GM21367 (cell line): ENCODE results near the gene PHOSPHO1.
A peak's percentile ranks its signal among the peaks of the same experiment; 100 is the strongest.
"Not testable (repeated sequence)": the region's sequence is repeated elsewhere in the genome, so short reads cannot be mapped to it uniquely, and the experiment has no call there.

Experiments
- ATAC-seq: cut with Tn5 transposase; IDR thresholded peaks from one replicate; pipeline ENCODE4 v1.9.1; 2021; ENCODE audit not compliant: unreplicated experiment

Gene PHOSPHO1

DNA sequence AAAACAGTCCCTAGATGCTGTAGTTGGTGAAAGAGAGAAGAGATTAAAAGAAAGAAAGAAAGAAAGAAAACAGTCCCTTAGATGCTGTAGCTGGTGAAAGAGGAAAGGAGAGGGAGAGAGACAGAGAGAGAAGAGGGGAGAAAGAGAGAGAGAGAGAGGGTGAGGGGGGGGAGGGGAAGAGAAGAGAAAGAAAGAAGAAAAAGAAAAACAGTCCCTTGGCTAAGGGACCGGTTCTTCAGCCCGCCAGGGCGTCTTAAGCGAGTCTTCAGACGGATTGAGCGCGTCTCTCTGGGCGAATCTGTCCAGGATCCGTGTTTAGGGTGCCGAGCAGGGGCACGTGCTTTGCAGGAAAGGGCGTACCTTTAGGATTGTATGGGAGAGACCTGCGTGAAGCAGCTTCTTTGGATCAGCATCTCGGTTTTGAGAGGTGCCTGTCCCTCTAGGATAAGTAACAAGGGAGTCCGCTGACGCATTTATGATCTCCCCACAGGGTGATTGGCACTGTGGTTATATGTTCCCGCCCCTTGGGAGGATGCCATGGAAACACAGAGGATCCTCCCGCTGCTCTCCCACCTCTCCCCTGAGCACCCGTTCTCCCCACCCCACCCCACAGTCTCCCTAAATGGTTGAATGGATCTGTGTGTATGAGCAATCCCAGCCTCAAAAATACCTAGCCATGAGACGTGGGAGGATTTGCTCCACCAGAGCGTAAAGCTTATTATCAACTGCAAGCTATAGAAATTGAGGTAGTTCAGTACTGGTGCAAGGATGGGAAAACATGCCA lies 36.9 kb downstream of the PHOSPHO1 start:
- no peak for ATAC-seq

DNA sequence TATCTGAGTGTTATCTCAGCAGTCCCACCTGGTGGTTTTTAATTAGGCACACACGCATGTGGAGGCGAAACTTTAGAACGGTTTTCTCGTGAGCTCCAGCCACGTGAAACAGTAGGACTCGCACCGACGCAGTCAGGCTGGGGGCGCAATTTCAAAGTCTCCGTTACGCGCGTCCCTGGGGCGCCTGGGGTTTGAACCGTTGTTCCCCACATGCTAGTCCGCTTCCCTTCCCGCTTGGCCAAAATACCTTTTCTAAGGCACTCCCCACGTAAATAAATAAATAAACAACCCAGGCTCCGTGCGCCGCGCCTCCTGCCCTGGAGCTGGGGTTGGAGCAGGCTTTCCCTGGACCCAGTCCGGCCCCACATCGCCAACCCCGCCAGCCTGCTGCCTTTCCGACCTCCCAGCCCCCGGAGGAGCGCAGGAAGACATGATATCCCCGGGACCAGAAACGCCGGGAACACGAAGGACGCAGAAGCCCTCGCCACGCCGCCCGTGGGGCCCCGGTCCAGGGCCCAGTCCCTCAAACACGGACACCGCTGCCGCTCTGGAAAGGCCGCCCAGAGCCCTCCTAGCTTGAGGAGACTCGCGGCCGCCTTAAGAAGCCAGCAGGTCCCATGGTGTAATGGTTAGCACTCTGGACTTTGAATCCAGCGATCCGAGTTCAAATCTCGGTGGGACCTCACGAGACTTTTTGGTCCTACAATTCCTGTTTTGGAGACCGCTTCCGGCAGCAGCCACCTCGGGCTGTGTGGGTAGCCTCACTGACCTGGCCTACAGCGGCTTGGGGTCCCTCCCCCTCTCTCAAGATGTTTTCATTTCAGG lies 38.5 kb downstream of the PHOSPHO1 start:
- peak; percentile 34 for ATAC-seq

DNA sequence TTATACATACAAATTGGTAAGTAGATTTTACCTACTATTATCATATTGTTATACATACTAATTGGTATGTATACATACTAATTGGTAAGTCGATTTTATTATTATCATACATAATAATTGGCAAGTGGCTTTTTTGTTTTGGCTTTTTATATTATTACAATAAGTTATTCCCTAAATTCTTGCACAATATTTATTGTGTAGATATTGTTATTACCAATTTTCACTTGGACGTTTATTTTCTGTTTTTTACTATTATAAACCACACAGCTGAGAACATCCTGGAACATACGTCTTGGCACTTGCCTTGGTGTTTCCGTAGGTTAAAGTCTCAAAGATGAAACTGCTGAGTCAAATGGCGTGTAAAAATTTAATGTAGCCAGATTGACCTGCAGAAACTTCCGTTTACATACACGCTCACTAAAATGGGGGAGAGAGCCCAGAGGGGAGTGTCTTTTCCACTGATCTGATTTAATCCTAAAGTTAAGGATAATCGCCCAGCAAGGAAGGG lies 39.1 kb downstream of the PHOSPHO1 start:
- peak; percentile 4 for ATAC-seq

DNA sequence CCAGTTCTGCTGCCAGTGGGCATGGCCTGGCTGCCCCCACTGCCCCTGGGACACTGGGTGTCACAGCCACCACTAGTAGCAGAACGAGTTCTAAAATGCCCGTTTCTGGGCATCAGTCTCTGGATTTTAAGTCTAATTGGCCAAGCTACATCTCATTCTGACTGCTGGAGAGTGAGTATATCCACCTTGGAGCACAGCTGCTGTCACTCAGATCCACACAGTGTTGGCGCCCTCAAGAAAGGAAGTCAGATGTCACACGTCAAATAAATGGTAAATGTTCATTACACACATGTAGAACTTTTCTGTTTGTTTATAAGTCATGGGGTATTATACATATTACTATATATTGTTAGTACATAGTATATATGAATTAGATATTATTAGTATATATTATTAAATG lies 39.7 kb downstream of the PHOSPHO1 start:
- ATAC-seq: no peak

GRCh38 chr17:49187301-49187700 lies 43.3 kb downstream of the PHOSPHO1 start:
- no peak for ATAC-seq

GRCh38 chr17:49185381-49185780 lies 45.2 kb downstream of the PHOSPHO1 start:
- not testable (repeated sequence) for ATAC-seq

- not testable (repeated sequence) for ATAC-seq
Observed at GRCh38 chr17:49184522-49184921, 46.1 kb downstream of the PHOSPHO1 start.

DNA sequence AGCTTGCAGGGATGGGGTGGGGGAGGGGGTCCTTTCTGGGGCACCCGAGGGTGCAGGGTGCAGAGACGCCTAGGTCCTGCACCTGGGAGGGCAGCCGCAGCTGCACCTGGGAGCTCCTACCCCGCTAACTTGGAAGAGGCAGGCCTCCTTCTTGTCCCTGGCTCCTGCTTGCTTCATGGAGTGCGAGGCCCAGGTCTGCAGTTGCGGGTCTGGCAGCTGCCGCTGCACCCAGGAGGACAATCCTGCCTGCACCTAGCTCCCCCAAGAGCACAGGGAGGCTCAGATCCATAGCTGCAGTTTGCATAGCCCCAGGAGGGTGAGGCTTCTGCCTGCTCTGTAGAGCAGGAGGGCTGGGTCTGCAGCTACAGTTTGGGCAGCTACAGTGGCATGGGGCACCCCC lies 46.8 kb downstream of the PHOSPHO1 start:
- no peak for ATAC-seq

DNA sequence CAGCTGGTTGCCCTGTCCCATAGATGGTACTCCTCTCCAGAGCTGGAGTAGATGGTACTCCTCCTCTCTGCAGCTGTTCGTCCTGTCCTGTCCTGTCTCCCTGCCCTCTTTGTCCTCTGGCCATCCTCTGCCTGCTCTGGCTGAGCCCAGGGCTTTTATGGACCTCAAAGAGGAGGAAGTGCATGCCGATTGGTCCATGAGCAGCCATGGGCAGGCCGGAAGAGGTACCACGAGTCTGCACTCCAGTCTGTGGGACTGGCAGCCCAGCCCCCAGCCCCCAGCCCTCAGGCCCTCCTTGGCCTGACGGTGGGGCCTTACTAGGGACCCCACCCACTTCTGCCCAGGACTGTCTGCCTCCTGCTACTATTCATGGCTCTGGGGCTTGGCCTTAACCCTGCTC lies 47.2 kb downstream of the PHOSPHO1 start:
- no peak for ATAC-seq

DNA sequence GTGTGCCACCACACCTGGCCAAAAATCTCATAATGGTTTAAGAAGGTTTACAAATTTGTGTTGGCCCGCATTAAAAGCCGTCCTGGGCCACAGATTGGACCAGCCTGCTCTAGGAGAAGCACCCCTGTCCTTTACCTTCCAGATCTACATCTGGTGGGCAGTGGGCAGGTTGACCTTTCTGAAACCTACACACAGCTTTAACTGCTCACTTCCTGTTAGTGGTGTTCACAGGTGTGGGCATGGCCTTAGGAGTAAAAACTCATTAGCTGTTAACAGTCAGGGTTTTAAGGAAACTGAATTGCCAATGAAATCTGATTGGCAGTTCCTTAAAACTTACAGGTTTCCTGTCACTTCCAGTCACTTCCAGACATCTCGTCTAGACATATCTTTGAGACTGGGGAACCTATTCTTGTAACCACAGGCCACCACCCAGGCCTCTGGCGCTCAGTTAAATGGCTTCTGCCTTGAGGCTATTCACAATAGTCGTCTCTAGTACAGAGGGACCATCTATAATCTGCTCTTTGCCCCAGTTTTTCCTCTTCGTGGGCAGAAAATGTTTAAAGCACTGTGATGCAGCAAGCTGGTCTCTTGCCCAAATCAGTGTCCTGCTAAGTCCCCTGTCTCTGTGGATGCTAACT lies 49.5 kb downstream of the PHOSPHO1 start:
- no peak for ATAC-seq

GRCh38 chr17:49180303-49180702 lies 50.3 kb downstream of the PHOSPHO1 start:
- ATAC-seq: no peak

DNA sequence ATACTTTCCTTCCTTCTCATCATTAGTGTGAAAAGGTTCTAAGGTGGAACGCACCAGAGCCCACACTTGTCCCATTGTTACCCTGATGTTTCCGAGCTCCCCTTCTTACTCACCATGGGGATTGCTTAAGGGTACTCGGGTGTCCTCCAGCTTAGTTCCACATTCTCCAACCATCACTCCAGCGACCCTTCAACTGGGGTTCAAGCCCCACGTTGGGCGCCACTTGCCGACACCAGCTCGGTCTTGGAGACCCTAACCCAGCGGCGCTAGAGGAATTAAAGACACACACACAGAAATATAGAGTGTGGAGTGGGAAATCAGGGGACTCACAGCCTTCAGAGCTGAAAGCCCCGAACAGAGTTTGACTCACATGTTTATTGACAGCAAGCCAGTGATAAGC lies 54.6 kb downstream of the PHOSPHO1 start:
- ATAC-seq: not testable (repeated sequence)
